MV-4-11 (cell line): ENCODE results near the gene GALNT9.
"Not testable (repeated sequence)": the region's sequence is repeated elsewhere in the genome, so short reads cannot be mapped to it uniquely, and the experiment has no call there.

ENCODE experiments used
- DNase-seq: peaks from one replicate; lab custom pipeline; 2025; lab: John Stamatoyannopoulos, UW

The GALNT9 gene

DNA sequence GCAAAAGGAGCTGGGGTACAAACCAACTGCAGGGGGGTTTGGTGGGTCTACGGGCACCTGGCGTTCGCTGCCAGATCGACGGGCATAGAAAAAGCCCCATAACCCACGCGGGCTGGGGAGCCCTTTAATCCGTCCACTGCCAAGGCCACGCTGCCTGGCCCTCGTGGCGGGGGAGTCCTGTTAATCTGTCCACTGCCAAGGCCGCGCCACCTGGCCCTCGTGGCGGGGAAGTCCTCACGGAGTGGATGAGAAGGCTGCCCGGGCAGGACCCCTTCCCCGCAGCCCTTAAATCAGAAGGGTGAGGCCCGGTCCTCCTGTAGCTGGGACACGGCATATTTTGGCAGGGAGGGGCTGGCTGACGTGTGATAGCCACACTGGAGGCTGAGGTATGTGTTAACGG is 99.0 kb downstream of the GALNT9 start:
- DNase-seq = no peak

DNA sequence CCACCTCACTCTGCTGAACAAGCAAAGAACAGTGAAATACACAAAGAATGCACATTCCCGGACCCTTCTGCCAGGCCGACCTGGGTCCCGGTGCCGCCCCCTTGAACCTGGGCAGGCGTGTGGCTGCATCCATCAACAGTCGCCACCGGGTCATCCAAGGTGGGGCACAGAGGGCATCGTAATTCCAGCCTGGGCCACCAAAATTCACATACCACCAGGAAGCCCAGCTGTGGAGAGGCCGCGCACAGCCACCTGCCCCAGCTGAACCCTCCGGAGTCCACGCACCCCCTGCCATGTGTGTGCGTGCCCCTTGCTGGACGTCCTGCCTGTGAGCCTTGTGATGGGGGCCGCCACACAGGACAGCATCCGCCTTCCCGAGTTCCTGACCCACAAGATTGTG is 99.5 kb downstream of the GALNT9 start:
- no peak for DNase-seq

DNA sequence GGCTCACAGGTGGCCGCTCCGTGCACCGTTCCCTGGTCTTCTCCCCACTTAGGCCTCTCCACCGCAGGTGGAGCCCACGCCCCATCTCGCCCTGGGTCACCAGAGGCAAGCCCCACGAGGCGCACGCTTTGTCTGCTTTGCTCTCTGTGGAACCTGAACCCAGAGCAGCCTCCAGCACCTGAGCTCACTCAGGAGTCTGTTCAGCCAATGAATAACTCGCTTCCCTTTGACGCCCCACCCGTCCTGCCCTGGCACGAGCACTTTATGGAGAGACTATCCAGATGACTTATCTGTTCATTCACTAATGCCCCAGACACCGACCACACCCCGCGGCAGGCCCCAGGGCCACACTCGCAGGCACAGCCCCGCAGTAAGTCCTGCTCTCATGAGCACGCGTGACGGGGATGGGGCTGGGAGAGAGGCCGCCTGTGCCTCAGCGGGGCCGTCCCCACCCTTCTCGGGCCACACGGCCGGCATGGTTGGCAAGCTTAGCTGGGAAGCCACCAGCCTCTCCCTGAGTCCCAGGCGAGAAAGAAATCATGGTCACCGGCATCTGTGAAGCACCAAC is 100.1 kb downstream of the GALNT9 start:
- no peak for DNase-seq

DNA sequence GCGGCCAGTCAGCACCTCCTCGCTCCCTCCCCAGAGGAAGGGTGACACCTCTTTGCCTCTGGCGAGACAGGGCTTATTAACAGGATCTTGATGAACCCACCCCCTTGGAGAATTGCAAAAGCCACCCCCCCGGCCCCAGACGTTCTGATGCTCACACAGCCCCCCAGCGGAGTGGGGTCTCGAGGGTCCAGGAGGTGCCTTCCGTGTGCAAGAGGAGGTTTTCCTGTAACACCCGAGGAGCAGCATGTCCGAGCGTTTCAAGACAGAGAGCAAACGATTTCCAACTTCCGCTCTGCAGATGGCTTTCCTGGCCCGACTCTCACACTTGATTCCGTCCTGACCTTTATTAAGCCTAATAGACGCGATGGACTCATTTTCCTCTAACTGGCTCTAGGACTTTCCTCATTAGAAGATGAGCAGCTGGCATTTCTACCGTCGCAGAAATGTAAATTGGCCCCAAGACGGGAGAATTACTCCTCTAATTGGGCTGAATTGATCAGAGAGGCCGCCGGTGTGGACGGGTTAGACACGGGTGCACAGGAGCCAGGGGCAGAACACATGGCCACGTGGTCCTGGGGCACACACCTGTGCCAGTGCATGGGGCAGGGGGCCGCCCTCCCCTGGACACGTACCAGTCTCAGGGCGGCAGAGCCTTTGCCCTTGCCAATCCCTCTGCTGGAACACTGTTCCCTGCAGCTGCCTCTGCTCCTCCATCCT is 100.8 kb downstream of the GALNT9 start:
- no peak for DNase-seq

DNA sequence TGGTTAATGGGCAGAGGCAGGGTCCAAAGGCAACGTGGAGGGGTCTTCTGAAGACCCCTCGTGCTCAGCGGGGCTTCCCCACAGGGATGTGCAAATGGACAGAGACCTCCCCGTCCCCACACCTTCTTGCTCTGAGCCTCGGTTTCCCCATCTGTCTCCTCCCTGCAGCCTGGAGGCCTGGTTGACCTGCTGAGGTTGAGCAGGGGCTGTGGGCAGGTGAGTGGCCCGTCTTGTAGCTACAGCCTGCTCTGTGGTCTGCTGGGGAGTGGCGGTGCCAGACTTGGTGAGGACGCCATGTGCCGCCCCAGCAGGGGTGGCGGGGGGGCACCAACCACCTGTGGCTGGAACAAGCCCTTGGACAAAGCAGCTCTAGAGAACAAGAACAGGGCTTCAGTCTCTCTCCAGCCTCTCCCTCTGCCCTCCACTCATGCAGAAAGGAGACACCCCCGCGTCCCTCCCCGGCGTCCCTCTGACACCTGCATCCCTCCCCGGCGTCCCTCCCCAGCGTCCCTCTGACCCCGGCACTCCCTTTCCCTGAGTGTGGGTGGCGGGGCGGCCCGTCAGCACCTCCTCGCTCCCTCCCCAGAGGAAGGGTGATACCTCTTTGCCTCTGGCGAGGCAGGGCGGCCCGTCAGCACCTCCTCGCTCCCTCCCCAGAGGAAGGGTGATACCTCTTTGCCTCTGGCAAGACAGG is 101.5 kb downstream of the GALNT9 start:
- DNase-seq = no peak

DNA sequence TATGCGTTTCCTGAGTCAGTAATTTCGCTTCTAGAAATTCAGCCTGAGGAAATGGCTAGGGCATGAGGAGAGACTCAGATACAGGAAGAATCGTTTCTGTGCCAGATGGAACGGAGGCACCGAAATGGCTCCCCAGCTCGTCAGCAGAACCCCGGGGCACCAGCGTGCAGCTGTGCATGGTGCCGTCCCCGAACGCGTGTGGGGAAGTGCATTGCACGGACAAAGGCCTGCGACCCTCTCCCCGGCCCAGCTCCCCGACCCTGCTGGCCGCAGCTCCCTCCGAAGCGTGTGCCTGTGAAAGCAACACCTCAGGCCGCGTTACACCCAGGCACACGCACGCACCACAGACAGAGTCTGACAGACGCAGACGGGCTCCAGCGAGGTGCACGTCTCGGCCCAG is 102.3 kb downstream of the GALNT9 start:
- DNase-seq = no peak

DNA sequence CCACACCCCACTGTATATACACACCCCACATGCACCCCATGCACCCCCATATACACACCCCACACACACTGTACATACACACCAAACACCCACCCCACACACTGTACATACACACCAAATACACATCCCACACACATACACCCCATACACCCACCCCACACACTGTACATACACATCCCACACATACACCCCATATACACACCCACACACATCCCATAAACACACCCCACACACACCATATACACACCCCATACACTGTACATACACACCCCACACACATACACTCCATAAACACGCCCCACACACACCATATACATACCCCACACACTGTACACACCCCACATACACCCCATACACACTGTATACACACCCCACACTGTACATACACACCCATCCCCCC is 102.8 kb downstream of the GALNT9 start:
- DNase-seq = no peak

DNA sequence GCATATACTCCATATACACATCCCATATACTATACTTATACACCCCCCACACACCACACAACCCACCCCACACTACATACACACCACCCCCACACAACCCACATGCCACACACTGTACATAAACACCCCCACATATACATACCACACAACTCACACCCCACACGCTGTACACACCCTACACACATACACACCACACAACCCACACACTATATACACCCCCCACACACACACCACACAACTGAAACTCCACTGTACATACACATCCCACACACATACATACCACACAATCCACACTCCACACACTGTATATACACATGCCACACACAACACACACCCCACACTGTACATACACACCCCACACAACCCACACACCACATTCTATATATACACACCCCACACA is 104.2 kb downstream of the GALNT9 start:
- no peak for DNase-seq

DNA sequence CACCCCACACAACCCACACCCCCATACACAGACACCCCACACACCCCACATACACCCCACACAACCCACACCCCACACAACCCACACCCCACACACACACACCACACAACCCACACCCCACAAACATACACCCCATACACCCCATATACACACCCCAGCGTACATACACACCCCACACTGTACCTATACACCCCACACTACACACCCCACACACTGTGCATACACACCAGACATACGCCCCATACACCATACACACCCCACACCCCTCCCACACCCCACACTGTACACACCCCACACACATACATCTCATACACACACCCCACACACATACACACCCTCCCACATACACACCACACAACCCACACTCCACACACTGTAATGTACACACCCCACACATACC is 104.9 kb downstream of the GALNT9 start:
- no peak for DNase-seq

DNA sequence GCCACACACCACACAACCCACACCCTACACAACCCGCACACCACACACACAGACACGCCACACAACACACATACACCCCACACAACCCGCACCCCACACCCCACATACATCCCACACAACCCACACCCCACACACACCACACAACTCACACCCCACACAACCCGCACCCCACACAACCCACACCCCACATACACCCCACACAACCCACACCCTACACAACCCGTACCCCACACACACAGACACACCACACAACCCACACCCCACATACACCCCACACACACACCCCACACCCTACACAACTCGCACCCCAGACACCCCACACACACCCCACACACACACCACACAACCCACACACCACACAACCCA is 106.6 kb downstream of the GALNT9 start:
- no peak for DNase-seq

DNA sequence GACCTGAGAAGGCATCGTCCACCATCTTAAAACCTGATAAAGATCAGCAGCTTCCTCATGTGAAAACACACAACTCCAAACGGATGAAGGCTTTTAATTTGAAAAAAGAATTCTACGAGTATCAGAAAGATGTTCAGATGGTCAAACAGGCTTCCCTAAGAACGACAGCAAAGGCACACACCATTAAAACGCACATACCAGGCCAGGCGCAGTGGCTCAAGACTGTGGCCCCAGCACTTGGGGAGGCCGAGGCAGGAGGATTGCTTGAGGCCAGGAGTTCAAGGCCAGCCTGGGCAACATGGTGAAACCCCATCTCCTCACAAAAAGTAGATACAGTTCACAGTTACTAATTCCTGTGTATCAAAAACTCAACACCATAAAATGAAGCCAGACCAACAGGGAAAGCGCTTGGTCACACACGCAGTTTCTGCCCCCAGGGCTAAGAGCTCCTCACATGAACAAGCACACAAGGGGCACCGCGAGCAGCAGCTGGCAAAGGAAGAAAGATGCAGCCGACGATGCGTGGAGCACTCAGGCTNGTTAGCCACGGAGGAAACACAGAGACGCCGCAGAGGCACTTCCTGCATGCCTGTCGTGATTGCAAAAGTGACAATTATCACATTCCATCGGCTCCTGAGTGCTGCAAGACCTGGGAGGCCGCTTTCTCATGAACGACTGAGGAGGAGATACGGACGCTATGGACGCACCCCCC is 107.1 kb downstream of the GALNT9 start:
- DNase-seq = peak; percentile 66

DNA sequence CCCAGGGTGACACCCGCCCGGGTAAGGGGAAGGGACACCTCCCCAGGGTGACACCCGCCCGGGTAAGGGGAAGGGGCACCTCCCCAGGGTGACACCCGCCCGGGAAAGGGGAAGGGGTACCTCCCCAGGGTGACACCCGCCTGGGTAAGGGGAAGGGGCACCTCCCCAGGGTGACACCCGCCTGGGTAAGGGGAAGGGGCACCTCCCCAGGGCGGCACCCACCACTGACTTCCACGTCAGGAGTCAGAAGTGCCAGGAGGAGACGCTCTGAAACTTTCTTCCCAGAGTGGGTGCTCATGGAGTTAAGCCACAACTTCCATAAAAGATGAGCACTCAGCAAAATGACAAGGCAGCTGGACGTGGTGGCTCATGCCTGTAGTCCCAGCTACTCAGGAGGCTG is 109.6 kb downstream of the GALNT9 start:
- DNase-seq = not testable (repeated sequence)

DNA sequence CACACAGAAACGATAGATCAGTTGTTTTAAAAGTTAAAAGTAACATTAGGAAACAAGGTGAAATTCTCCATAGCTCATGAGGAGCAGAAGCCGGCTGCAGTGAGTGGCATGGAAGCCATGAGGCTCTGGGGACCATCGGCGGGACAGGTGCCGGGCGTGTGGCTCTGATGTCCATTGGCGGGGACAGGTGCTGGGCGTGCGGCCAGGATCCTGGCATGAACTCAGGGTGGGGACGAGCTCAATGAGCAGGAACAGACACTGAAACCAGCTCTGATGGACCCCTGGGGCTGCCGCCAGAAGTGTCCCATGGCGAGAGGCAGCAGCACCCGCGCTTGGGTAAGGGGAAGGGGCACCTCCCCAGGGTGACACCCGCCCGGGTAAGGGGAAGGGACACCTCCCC is 110.1 kb downstream of the GALNT9 start:
- no peak for DNase-seq

DNA sequence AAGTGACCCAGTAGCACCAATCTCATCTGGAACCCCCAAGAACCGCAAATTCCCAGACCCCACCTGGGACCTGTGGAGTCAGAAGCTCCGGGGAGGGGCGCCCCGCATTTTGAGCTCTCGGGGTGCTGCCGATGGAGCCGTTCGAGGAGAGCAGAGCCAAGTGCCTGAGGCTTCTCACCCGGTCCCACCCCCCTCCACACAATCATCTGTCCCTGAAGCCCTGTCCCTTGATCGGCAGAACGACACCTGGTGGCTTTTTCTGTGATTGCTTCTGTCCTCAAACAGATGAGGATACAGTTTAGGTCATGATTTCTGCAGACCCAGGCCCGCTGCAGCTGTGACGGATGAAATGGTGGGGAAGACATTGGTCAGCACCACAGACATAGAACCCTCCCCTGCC is 110.5 kb downstream of the GALNT9 start:
- DNase-seq = no peak

DNA sequence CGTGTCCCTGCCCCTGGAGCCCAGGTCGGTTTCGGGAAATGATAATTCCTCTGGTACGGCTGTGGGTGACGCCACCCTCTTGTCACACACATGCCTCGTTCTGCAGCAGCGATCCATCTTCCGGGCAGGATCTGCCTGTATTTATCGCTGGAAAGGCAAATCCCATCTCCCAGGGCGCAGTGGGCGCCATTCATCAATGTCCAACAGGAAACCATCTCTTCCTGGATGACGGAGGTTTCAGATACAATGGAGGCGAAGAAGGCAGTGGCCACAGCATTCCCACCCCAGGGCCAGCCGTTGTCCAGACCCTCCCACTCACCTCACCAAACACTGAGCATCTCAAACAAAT is 110.9 kb downstream of the GALNT9 start:
- no peak for DNase-seq

DNA sequence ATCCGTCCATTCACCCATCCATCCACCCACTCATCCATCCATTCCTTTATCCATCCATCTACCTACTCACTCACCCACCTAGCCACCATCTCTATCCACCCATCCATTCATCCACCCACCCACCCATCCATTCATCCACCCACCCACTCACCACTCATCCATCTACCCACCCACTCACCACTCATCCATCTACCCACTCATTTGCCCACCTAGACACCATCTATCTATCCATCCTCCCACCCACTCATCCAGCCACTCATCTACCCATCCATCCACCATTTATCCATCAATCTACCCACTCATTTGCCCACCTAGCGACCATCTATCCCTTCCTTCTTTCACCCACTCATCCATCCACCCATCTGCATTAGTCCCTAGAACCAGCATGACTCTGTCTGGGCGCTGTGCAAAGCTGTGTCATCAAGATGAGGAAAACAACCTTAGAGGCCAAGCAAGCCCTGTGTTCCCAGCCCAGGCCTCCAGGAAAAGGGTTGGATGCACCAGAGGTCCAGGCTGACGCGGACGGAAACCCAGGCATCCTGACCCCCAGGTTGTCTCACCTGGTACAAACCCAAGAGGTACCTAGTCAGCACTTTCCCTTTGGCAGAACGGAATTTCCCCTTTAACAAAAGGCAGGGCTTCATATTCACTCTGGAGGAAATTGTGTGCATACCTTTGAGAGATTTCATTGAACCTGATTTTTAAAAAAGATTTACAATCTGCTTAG is 111.4 kb downstream of the GALNT9 start:
- no peak for DNase-seq

DNA sequence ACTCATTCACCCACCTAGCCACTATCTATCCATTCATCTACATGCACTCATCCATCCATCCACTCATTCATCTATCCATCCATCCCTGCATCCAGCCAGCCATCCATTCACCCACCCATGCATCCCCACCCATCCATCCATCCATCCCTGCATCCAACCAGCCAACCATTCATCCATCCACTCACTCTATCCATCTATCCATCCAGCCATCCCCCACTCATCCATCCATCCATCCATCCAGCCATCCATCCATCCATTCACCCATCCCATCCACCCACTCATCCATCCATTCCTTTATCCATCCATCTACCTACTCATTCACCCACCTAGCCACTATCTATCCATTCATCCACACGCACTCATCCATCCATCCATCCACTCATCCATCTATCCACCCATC is 112.0 kb downstream of the GALNT9 start:
- no peak for DNase-seq

DNA sequence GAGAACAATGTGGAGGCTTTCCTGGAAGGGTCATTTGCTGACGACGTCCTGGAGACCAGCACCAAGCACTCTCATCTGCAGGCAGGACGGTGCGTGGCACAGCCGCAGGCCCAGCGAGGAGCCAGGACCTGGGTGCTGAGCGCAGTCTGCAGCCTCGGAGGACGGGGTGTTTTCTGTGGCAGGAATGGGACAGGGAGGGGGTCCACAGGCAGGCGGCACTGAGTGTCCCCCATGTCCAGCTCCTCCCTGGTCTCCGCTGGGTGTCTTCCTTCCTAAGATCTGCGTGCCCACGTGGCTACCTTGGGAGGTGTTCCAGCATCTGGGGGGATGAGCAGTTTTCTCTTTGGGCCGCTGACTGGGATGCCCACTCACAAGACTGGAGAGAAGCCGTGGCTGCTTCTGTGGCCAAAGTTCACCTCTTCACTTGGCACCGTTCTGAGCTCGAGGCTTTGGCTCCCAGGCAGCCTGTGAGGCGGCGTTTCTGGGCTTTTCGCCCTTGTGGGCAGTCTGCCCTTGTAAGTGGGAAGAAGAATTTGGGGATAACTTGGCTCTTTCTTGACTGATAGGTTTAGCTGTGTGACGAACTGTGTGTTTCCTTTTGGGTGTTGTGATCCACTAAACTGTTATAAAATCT is 112.9 kb downstream of the GALNT9 start:
- no peak for DNase-seq

DNA sequence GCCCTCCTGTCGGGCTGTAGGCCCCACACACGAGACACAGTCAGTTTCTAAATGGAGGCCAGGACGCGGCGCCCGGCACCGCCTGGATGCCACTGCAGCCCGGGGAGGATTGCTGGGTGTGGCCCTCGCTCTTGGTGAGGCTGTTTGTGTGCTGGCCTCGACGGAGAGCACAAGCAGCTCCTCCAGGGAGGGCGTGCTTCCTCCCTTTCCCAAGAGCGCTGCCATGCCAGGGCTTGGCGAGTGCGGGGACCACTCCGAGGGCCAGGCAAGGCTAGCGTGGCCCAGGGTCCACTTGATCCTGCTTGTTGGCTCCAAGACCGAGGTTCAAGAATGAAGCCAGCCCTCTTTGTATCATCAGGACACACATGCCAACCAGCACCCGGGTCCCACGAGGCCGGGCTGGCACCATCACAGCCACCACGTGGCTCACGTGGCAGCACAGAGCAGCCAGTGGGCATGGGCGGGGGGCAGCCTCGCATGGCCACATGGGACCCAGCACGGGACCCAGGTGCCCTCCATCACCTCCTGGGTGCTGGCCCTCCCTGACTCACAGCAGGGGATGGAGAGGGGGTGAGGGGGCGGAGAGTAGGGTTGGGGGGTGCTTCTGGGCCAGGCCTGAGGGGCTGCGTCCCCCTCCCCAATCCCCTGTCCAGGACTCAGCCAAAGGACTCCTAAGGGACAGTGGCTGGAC is 113.9 kb downstream of the GALNT9 start:
- DNase-seq = no peak

DNA sequence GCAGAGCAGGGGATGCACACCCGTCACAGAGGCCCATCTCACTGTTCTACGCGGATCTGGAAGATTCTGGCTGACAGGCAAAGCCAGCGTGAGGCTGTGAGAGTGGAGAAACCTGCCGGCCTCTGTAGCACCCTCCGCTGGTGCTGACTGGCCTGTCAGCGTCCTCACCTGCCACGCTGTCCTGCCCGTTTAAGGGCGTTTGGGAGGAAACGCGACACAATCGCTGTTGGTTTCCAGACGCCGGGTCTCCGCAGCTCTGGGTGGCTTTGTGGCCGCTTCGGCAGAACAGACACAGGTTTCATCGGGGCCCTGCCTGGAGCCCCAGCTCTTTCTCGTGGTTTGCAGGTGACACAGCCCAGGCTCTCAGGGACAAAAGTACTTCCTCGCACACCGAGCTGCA is 114.5 kb downstream of the GALNT9 start:
- no peak for DNase-seq

DNA sequence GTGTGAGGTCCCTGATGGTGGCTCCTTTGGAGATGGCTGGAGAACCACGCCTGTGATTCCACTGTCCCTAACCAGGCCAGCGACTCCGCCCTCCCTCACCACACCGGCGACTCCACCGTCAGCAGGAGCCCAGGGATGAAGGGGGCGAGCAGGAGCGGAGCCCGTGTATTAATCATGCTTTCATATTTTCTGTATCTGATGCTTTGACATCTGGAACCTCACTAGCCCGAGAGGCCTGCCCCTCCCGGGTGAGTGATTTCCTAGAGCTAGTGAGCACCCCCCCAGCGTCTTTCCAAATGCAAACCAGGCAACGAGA is 115.3 kb downstream of the GALNT9 start:
- DNase-seq = no peak
